Measurements from ENCODE around the gene APBB1. TPM values are rescaled to one million over a fixed set of nuclear protein-coding genes. Genes with fewer than 3 reads are reported as not detected.
"Not testable (repeated sequence)": the region's sequence is repeated elsewhere in the genome, so short reads cannot be mapped to it uniquely, and the experiment has no call there.

APBB1 gene
- total RNA-seq, 2 donors from 2014 or later: 40.0 to 63.6 TPM

- no peak overlapping the region for H3K27ac ChIP-seq
- peaks cover 3 to 24% of the 10 kb centered on the region in 2 donors for H3K4me1 ChIP-seq (ENCODE audit: control insufficient read depth in 1 of 2, low read depth in 2 of 2)
- H3K36me3 ChIP-seq: peaks cover 13% of the 10 kb centered on the region
- TF ChIP-seq CTCF (IDR thresholded peaks at IDR 0.05): no peak
- no peaks in the 10 kb centered on the region for H3K27me3 ChIP-seq (replicated peaks; ENCODE audit: insufficient read depth)
- H3K9me3 ChIP-seq: no peaks in the 10 kb centered on the region
- DNase-seq (ENCODE audit: low spot score) (no peak), ATAC-seq (ENCODE audit: insufficient number of reproducible peaks, low FRiP score, low read depth) (no peak)
- no peak overlapping the region for H3K4me3 ChIP-seq
Observed at GRCh38 chr11:6400431-6401345, 18.2 kb downstream of the APBB1 start.

- no peak overlapping the region for H3K4me3 ChIP-seq
- no peak for TF ChIP-seq CTCF (IDR thresholded peaks at IDR 0.05)
- peak overlapping the region in 1 of 2 donors; percentile 2 for H3K27ac ChIP-seq
- DNase-seq (ENCODE audit: low spot score) (no peak), ATAC-seq (ENCODE audit: insufficient number of reproducible peaks, low FRiP score, low read depth) (no peak)
- no peaks in the 10 kb centered on the region for H3K9me3 ChIP-seq
- no peaks in the 10 kb centered on the region for H3K27me3 ChIP-seq (replicated peaks; ENCODE audit: insufficient read depth)
- H3K36me3 ChIP-seq: peaks cover 21% of the 10 kb centered on the region
- H3K4me1 ChIP-seq (ENCODE audit: control insufficient read depth in 1 of 2, low read depth in 2 of 2): peaks cover 3 to 14% of the 10 kb centered on the region in 2 donors
Observed at GRCh38 chr11:6397636-6398035, 21.3 kb downstream of the APBB1 start.

- no peaks in the 10 kb centered on the region for H3K9me3 ChIP-seq
- peaks cover 21% of the 10 kb centered on the region for H3K36me3 ChIP-seq
- peak overlapping the region in 1 of 2 donors; percentile 2 for H3K27ac ChIP-seq
- no peak for DNase-seq (ENCODE audit: low spot score)
- no peak for ATAC-seq (ENCODE audit: insufficient number of reproducible peaks, low FRiP score, low read depth)
- TF ChIP-seq CTCF (IDR thresholded peaks at IDR 0.05): no peak
- no peak overlapping the region for H3K4me3 ChIP-seq
- peaks cover 3 to 14% of the 10 kb centered on the region in 2 donors for H3K4me1 ChIP-seq (ENCODE audit: control insufficient read depth in 1 of 2, low read depth in 2 of 2)
- no peaks in the 10 kb centered on the region for H3K27me3 ChIP-seq (replicated peaks; ENCODE audit: insufficient read depth)
Observed at GRCh38 chr11:6397156-6397555, 21.7 kb downstream of the APBB1 start.

GRCh38 chr11:6395470-6396060 is 23.3 kb downstream of the APBB1 start:
- Histone ChIP-seq H3K9me3 (no peaks in the 10 kb centered on the region), H3K36me3 (peaks cover 9% of the 10 kb centered on the region), H3K27me3 (replicated peaks; ENCODE audit: insufficient read depth) (no peaks in the 10 kb centered on the region), H3K27ac (no peak overlapping the region), H3K4me3 (no peak overlapping the region), H3K4me1 (ENCODE audit: control insufficient read depth in 1 of 2, low read depth in 2 of 2) (peaks cover 3 to 26% of the 10 kb centered on the region in 2 donors)
- DNase-seq (ENCODE audit: low spot score) (no peak), ATAC-seq (ENCODE audit: insufficient number of reproducible peaks, low FRiP score, low read depth) (no peak)
- TF ChIP-seq CTCF (IDR thresholded peaks at IDR 0.05): no peak

- no peak for ATAC-seq (ENCODE audit: insufficient number of reproducible peaks, low FRiP score, low read depth)
Observed at GRCh38 chr11:6393989-6394670, 24.8 kb downstream of the APBB1 start.

GRCh38 chr11:6392251-6392650 is 26.6 kb downstream of the APBB1 start:
- not testable (repeated sequence) for H3K27me3 ChIP-seq (replicated peaks; ENCODE audit: insufficient read depth); H3K4me3 ChIP-seq; H3K9me3 ChIP-seq; DNase-seq (ENCODE audit: low spot score); H3K36me3 ChIP-seq; H3K27ac ChIP-seq; ATAC-seq (ENCODE audit: insufficient number of reproducible peaks, low FRiP score, low read depth)
- H3K4me1 ChIP-seq (ENCODE audit: control insufficient read depth in 1 of 2, low read depth in 2 of 2): peaks cover 4 to 31% of the 10 kb centered on the region in 2 donors

More at GRCh38 chr11:6393989-6394670, 24.8 kb downstream of the APBB1 start:
- TF ChIP-seq CTCF (IDR thresholded peaks at IDR 0.05): no peak
- H3K27me3 ChIP-seq (replicated peaks; ENCODE audit: insufficient read depth): no peaks in the 10 kb centered on the region
- peaks cover 7% of the 10 kb centered on the region for H3K36me3 ChIP-seq
- H3K27ac ChIP-seq: no peak overlapping the region
- DNase-seq (ENCODE audit: low spot score): no peak
- H3K4me3 ChIP-seq: no peak overlapping the region
- H3K4me1 ChIP-seq (ENCODE audit: control insufficient read depth in 1 of 2, low read depth in 2 of 2): peaks cover 7 to 32% of the 10 kb centered on the region in 2 donors
- H3K9me3 ChIP-seq: no peaks in the 10 kb centered on the region

Measured in thoracic aorta (tissue), 2 donors.